KMS-11 (cell line): ENCODE measurements around the gene DLGAP1.

Experiments
- H2AFZ ChIP-seq: fragments of 200-600 bp; sonication (generic); 2 replicates; pipeline ENCODE4 v1.6.1; 2016; ENCODE audit warnings: antibody characterized with exemption, mixed run types, low read depth
- H3K27ac ChIP-seq: fragments of 200-600 bp; sonication (generic); 2 replicates; pipeline ENCODE4 v1.6.1; 2016; ENCODE audit warnings: mild to moderate bottlenecking, mixed run types
- H3K27me3 ChIP-seq: fragments of 200-600 bp; sonication (generic); 2 replicates; pipeline ENCODE4 v1.6.1; 2017; ENCODE audit warnings: mild to moderate bottlenecking, low read depth, mixed run types, moderate library complexity; ENCODE audit not compliant: insufficient read depth
- H3K36me3 ChIP-seq: fragments of 200-600 bp; sonication (generic); 2 replicates; pipeline ENCODE4 v1.6.1; 2017; ENCODE audit warnings: mild to moderate bottlenecking, mixed run types; ENCODE audit not compliant: insufficient read depth
- H3K4me1 ChIP-seq: fragments of 200-600 bp; sonication (generic); 2 replicates; pipeline ENCODE4 v1.6.1; 2016; ENCODE audit warnings: mild to moderate bottlenecking, low read depth, mixed run types; ENCODE audit not compliant: poor library complexity, severe bottlenecking
- H3K4me2 ChIP-seq: fragments of 200-600 bp; sonication (generic); 2 replicates; pipeline ENCODE4 v1.7.0; 2016; ENCODE audit warnings: mild to moderate bottlenecking, mixed run types
- H3K4me3 ChIP-seq: fragments of 200-600 bp; sonication (generic); IDR thresholded peaks from 2 replicates; pipeline ENCODE4 v1.6.1; 2017; ENCODE audit warnings: low read depth, low read length, mixed read lengths; ENCODE audit not compliant: insufficient read depth
- H3K79me2 ChIP-seq: fragments of 200-600 bp; sonication (generic); 2 replicates; pipeline ENCODE4 v1.6.1; 2016; ENCODE audit warnings: low read depth, mixed run types; ENCODE audit not compliant: insufficient read depth
- H3K9ac ChIP-seq: fragments of 200-600 bp; sonication (generic); 2 replicates; pipeline ENCODE4 v1.6.1; 2016; ENCODE audit warnings: mild to moderate bottlenecking, mixed run types
- H4K20me1 ChIP-seq: fragments of 200-600 bp; sonication (generic); 2 replicates; pipeline ENCODE4 v1.6.1; 2016; ENCODE audit warnings: mild to moderate bottlenecking, mixed run types; ENCODE audit not compliant: insufficient read depth
- CTCF ChIP-seq: fragments of 200-600 bp; sonication (generic); conservative IDR thresholded peaks from 2 replicates; pipeline ENCODE4 v1.6.1; 2017; ENCODE audit warnings: low read depth, mild to moderate bottlenecking, antibody characterized with exemption, low read length, moderate library complexity, mixed read lengths

Gene DLGAP1

GRCh38 chr18:3626929-3627458 is 828.1 kb downstream of the DLGAP1 start:
- no peak for TF ChIP-seq CTCF
- Histone ChIP-seq H3K79me2 (no peaks in the 10 kb centered on the region), H3K4me2 (no peak overlapping the region), H3K4me3 (no peak overlapping the region), H3K36me3 (no peaks in the 10 kb centered on the region), H2AFZ (no peak overlapping the region), H3K9ac (no peak overlapping the region), H3K4me1 (no peaks in the 10 kb centered on the region), H4K20me1 (no peaks in the 10 kb centered on the region), H3K27ac (no peak overlapping the region), H3K27me3 (no peaks in the 10 kb centered on the region)

DNA sequence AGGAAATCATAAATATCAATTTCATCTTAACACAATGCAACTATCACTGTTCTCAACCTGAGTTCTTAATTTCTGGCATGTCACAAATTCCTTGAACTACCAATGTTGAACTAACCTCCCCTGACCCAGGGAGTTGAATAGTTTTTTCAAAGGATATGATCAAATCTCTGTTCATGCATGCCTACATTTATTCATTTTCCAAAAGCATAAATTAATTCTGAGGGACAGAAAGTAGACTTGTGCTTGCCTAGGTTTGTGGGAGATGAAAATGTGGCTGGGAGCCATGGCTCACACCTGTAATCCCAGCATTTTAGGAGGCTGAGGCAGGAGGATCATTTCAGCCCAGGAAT is 829.4 kb downstream of the DLGAP1 start:
- Histone ChIP-seq H3K4me1 (no peaks in the 10 kb centered on the region), H3K79me2 (no peaks in the 10 kb centered on the region), H3K36me3 (no peaks in the 10 kb centered on the region), H3K4me2 (no peak overlapping the region), H3K27me3 (no peaks in the 10 kb centered on the region), H3K9ac (no peak overlapping the region), H3K4me3 (no peak overlapping the region), H3K27ac (no peak overlapping the region), H2AFZ (no peak overlapping the region), H4K20me1 (no peaks in the 10 kb centered on the region)
- no peak for TF ChIP-seq CTCF

DNA sequence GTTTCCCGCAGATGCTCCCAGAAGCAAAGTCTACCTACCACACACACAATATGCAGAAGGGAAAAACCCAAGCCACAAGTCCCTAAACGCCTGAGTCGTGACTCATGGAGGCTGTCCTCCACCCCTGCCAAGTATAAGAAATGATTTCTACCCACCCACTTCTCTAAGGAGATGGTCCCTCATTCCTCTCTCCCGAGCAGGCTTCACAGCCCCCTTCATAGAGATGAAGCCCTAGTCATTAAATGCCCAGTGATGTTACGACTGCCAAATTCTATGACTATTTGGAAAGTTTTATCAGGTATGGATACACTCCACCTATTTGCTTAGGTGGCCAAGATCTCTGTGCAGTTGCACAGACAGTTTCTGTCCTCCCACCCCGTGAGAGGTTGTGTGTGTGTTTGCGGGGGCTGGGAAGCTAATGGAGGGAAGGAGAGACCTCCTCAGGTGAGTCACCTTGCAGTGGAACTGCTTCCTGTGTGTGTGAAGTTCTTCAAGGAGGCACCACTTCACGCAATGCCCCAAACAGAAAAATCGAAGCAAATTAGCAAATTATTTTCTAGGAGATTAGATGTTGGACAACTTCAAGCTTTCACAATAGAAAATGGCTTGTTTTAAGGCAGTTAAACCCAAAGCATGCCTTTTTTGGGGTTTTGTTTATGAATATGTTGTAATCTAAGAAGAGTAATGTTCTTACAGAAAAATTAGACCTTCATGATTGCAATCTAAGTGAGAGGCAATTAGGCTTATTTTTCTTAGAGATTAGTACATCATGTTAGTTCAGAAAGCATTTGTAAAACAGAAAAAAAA is 830.0 kb downstream of the DLGAP1 start:
- H3K36me3 ChIP-seq: no peaks in the 10 kb centered on the region
- no peaks in the 10 kb centered on the region for H3K79me2 ChIP-seq
- TF ChIP-seq CTCF: no peak
- no peaks in the 10 kb centered on the region for H3K27me3 ChIP-seq
- H3K27ac ChIP-seq: no peak overlapping the region
- no peak overlapping the region for H3K9ac ChIP-seq
- no peaks in the 10 kb centered on the region for H4K20me1 ChIP-seq
- no peak overlapping the region for H3K4me3 ChIP-seq
- H2AFZ ChIP-seq: no peak overlapping the region
- no peaks in the 10 kb centered on the region for H3K4me1 ChIP-seq
- no peak overlapping the region for H3K4me2 ChIP-seq

GRCh38 chr18:3624546-3624934 is 830.6 kb downstream of the DLGAP1 start:
- Histone ChIP-seq H3K4me1 (no peaks in the 10 kb centered on the region), H3K4me3 (no peak overlapping the region), H3K4me2 (no peak overlapping the region), H3K9ac (no peak overlapping the region), H3K27me3 (no peaks in the 10 kb centered on the region), H3K36me3 (no peaks in the 10 kb centered on the region), H2AFZ (no peak overlapping the region), H4K20me1 (no peaks in the 10 kb centered on the region), H3K27ac (no peak overlapping the region), H3K79me2 (no peaks in the 10 kb centered on the region)
- TF ChIP-seq CTCF: no peak
